Glutamatergic neuron (in vitro differentiated cells): ENCODE data around the gene CCNQ. TPM values are rescaled to one million over a fixed set of nuclear protein-coding genes. Genes with fewer than 3 reads are reported as not detected.

Experiments
- DNase-seq: peaks from one replicate; pipeline ENCODE4 v3.0.0; 2022
- H3K27ac Mint-ChIP-seq: one replicate; pipeline ENCODE4 v1.8.0; 2020; ENCODE audit warnings: mild to moderate bottlenecking, mixed read lengths, inconsistent platforms; ENCODE audit not compliant: unreplicated experiment
- H3K27me3 Mint-ChIP-seq: one replicate; pipeline ENCODE4 v1.8.0; 2020; ENCODE audit warnings: mild to moderate bottlenecking, moderate library complexity, mixed read lengths, inconsistent platforms; ENCODE audit not compliant: unreplicated experiment
- H3K36me3 Mint-ChIP-seq: one replicate; pipeline ENCODE4 v1.8.0; 2020; ENCODE audit warnings: mild to moderate bottlenecking, mixed read lengths, inconsistent platforms; ENCODE audit not compliant: unreplicated experiment
- H3K4me1 Mint-ChIP-seq: one replicate; pipeline ENCODE4 v1.8.0; 2020; ENCODE audit warnings: mild to moderate bottlenecking, low read depth, mixed read lengths, inconsistent platforms; ENCODE audit not compliant: unreplicated experiment
- H3K4me3 Mint-ChIP-seq: one replicate; pipeline ENCODE4 v1.8.0; 2020; ENCODE audit warnings: mild to moderate bottlenecking, mixed read lengths, inconsistent platforms; ENCODE audit not compliant: unreplicated experiment
- H3K9me3 Mint-ChIP-seq: one replicate; pipeline ENCODE4 v1.8.0; 2020; ENCODE audit warnings: mild to moderate bottlenecking, moderate library complexity, mixed read lengths, inconsistent platforms; ENCODE audit not compliant: unreplicated experiment
- total RNA-seq: library from RNA; stranded (reverse); fragmentation: NEBNext Ultra II Directional; extraction: Animal tissue kit (Norgen Biotek cat#: 25700); gene quantifications from one replicate; pipeline ENCODE4 v1.2.1, GENCODE V29; 2021; ENCODE audit not compliant: unreplicated experiment
- TF ChIP-seq, protein P1 (sequence below): fragments of 200-600 bp; sonication (generic); IDR thresholded peaks from one replicate; pipeline ENCODE4 v1.5.0; 2021; ENCODE audit not compliant: partially characterized antibody, unreplicated experiment

Gene CCNQ
- total RNA-seq, 1 donor from 2014 or later: 28.9 TPM

DNA sequence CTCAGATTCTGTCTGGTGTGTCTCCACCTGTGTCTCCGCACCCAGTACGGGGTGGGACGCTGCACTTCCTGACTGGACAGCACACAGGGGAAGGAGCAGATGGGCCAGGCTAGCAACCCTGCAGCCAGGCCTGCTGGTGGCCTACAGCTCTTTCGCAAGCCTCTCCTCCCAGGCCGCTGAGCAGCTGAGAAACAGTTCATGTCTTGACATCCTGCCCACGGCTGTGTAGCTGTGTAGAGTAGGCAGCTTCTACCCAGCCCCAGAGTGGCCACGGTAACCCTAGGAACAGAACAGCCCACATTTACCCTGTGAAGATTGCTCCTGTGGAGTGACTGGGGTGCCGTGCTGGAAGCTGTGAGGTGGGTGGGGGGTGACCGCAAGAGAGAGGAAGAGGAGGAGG, 38.9 kb downstream of the CCNQ start:
- TF ChIP-seq, protein P1, sequence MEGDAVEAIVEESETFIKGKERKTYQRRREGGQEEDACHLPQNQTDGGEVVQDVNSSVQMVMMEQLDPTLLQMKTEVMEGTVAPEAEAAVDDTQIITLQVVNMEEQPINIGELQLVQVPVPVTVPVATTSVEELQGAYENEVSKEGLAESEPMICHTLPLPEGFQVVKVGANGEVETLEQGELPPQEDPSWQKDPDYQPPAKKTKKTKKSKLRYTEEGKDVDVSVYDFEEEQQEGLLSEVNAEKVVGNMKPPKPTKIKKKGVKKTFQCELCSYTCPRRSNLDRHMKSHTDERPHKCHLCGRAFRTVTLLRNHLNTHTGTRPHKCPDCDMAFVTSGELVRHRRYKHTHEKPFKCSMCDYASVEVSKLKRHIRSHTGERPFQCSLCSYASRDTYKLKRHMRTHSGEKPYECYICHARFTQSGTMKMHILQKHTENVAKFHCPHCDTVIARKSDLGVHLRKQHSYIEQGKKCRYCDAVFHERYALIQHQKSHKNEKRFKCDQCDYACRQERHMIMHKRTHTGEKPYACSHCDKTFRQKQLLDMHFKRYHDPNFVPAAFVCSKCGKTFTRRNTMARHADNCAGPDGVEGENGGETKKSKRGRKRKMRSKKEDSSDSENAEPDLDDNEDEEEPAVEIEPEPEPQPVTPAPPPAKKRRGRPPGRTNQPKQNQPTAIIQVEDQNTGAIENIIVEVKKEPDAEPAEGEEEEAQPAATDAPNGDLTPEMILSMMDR: no peak
- peaks cover 10% of the 10 kb centered on the region for H3K4me1 Mint-ChIP-seq
- no peaks in the 10 kb centered on the region for H3K36me3 Mint-ChIP-seq
- H3K27me3 Mint-ChIP-seq: peaks cover 1% of the 10 kb centered on the region
- H3K27ac Mint-ChIP-seq: no peak overlapping the region
- H3K9me3 Mint-ChIP-seq: peaks cover 7% of the 10 kb centered on the region
- no peak overlapping the region for H3K4me3 Mint-ChIP-seq
- DNase-seq: no peak

DNA sequence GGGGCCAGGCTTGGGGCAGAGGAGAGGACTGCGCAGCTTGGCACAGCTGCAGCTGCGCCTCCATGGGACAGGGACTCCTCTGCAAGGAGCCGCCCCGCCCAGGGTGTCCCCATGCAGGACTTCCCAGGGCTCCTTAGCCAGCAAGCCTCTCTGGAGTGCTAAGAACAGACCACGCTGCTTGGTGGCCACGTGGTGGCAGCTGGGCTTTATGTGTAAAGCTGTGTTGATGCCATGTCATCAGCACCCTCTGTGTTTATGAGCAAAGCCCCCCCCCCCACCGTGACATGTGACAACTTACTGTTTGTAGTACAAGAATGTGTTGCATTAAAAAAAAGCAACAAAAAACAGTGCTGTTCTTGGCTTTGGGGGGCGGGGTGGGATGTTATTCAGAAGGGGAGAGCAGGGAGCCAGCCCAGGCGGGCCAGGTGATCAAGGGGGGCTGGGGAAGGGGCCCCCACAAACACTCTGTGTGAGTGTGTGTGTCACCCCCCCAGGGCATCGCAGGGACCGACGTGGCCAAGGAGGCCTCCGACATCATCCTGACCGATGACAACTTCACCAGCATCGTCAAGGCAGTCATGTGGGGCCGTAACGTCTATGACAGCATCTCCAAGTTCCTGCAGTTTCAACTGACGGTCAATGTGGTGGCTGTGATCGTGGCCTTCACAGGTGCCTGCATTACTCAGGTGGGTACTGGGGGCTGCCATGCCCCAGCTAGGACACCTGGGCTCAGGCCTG, 41.2 kb downstream of the CCNQ start:
- Mint-ChIP-seq H3K36me3 (no peaks in the 10 kb centered on the region), H3K4me1 (peaks cover 10% of the 10 kb centered on the region), H3K4me3 (no peak overlapping the region), H3K9me3 (peaks cover 8% of the 10 kb centered on the region), H3K27me3 (peaks cover 1% of the 10 kb centered on the region), H3K27ac (no peak overlapping the region)
- TF ChIP-seq, protein P1: no peak
- no peak for DNase-seq

DNA sequence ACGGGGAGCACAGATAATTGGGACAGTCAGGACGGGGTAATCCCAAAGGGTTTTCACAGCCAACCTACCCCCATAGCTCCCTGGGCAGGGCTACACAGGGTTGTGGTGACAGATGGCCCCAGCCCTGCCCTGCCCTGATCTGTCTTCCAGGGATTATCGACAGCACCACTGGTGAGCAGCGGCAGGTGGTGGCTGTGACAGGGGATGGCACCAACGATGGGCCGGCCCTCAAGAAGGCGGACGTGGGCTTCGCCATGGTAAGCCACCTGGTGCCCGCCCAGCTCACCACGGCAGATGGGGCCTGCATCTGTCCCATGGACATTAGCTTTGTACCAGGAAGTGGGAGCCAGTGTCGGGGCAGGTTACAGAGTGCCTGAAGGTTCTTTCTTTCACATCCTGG, 42.2 kb downstream of the CCNQ start:
- peaks cover 8% of the 10 kb centered on the region for H3K9me3 Mint-ChIP-seq
- H3K27me3 Mint-ChIP-seq: peaks cover 1% of the 10 kb centered on the region
- TF ChIP-seq, protein P1: no peak
- H3K27ac Mint-ChIP-seq: peak overlapping the region; percentile 22
- no peak overlapping the region for H3K4me3 Mint-ChIP-seq
- H3K36me3 Mint-ChIP-seq: no peaks in the 10 kb centered on the region
- peaks cover 10% of the 10 kb centered on the region for H3K4me1 Mint-ChIP-seq
- peak; percentile 31 for DNase-seq

DNA sequence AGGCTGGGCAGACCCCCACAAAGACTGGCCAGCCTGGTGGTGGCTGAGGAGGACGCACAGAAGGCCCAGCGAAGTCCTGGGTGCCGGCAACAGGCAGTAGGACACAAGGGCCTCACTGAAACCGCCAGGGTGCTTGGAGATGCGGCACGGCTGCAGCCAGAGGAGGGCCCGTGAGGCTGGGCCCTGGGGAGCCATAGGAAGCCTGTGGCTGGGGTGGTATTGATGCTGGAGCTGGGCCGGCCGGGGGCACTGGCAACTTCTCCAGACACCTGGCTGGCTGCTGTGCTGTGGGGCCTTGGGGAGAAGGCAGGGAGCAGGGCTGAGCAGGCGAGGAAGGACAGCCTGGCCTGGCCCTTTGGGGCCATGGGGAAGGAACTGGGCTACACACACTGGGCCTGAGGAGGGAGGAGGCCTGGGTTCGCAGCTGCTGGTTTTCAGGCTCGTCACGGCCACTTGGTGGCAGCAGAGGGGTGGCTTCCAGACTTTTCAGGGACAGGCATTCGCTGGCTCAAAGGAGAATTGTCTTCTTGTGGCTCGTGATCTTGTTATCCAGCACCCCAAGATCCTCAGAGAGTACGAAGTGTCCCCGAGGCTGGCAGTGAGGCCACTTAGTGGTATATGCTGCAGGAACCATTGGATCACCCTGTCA, 44.3 kb downstream of the CCNQ start:
- TF ChIP-seq, protein P1: peak; percentile 65
- H3K9me3 Mint-ChIP-seq: peaks cover 3% of the 10 kb centered on the region
- no peaks in the 10 kb centered on the region for H3K36me3 Mint-ChIP-seq
- H3K27ac Mint-ChIP-seq: no peak overlapping the region
- peaks cover 10% of the 10 kb centered on the region for H3K4me1 Mint-ChIP-seq
- H3K27me3 Mint-ChIP-seq: no peaks in the 10 kb centered on the region
- H3K4me3 Mint-ChIP-seq: no peak overlapping the region
- DNase-seq: peak; percentile 75

DNA sequence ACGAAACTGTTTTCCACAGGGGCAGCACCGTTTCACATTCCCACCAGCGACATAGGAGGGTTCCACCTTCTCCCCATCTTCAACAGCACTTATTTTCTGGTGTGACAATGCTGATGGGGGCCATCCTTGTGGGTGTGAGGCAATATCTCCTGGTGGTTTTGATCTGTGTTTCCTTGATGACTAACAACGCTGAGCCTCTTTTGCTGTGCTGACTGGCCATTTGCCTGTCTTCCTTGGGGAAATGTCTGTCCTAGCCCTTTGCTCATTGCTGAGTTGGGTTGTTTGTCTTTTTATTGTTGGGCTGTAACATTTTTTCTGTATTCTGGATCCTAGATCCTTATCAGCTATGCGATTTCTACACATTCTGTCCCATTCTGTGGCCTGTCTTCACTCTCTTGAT, 47.8 kb downstream of the CCNQ start:
- no peaks in the 10 kb centered on the region for H3K36me3 Mint-ChIP-seq
- no peak overlapping the region for H3K27ac Mint-ChIP-seq
- TF ChIP-seq, protein P1: no peak
- peaks cover 3% of the 10 kb centered on the region for H3K9me3 Mint-ChIP-seq
- DNase-seq: no peak
- peaks cover 7% of the 10 kb centered on the region for H3K27me3 Mint-ChIP-seq
- no peak overlapping the region for H3K4me3 Mint-ChIP-seq
- peaks cover 7% of the 10 kb centered on the region for H3K4me1 Mint-ChIP-seq
